Transverse colon (tissue), 4 donors: ENCODE results near the gene VMP1. TPM values are rescaled to one million over a fixed set of nuclear protein-coding genes. Genes with fewer than 3 reads are reported as not detected.
"Not testable (repeated sequence)": the region's sequence is repeated elsewhere in the genome, so short reads cannot be mapped to it uniquely, and the experiment has no call there.

Source experiments
- DNase-seq: peaks from one replicate; pipeline ENCODE4 v3.0.0-alpha.2; 2019
- H3K27ac ChIP-seq, 4 donors: fragments of 200-600 bp; sonication (generic); 2 replicates each; pipeline ENCODE4 v1.5.1; 2016 to 2018; ENCODE audit warnings: inconsistent platforms in 4 of 4
- H3K27me3 ChIP-seq: fragments of 200-600 bp; sonication (generic); 2 replicates; pipeline ENCODE4 v1.5.1; 2017; ENCODE audit warnings: inconsistent platforms
- H3K36me3 ChIP-seq, 4 donors: fragments of 200-600 bp; sonication (generic); 2 replicates each; pipeline ENCODE4 v1.5.1; 2017 to 2019; ENCODE audit warnings: inconsistent platforms in 4 of 4
- H3K4me1 ChIP-seq, 4 donors: fragments of 200-600 bp; sonication (generic); 2 replicates each; pipeline ENCODE4 v1.5.1; 2017 to 2020; ENCODE audit warnings: inconsistent platforms in 4 of 4
- H3K4me3 ChIP-seq, 4 donors: fragments of 200-600 bp; sonication (generic); 1 replicate in 1 of 4; 2 replicates in 3 of 4; pipeline versions ENCODE4 v1.5.1 to v1.6.1; 2017 to 2019; ENCODE audit warnings: inconsistent platforms in 4 of 4
- H3K9me3 ChIP-seq, 2 donors: fragments of 200-600 bp; sonication (generic); 2 replicates each; pipeline ENCODE4 v1.5.1; 2017 to 2019; ENCODE audit warnings: inconsistent platforms in 2 of 2
- CTCF ChIP-seq, 5 experiments: fragments of 200-600 bp in 3 of 5; fragments of 450-650 bp in 2 of 5; sonication (generic) in 3 of 5; IDR thresholded peaks; 1 replicate in 2 of 5; 2 replicates in 3 of 5; pipeline ENCODE4 v1.5.1; 2016 to 2017; ENCODE audit warnings: antibody characterized with exemption in 5 of 5, inconsistent platforms in 3 of 5, mild to moderate bottlenecking in 2 of 5, moderate library complexity in 1 of 5
- EP300 ChIP-seq: sonication (generic); formaldehyde crosslinking; IDR thresholded peaks from one replicate; pipeline ENCODE4 v1.6.1; 2017; ENCODE audit warnings: antibody characterized with exemption, low read depth
- POLR2A ChIP-seq: fragments of 450-650 bp; IDR thresholded peaks from one replicate; pipeline ENCODE4 v1.6.1; 2016; ENCODE audit warnings: antibody characterized with exemption, mild to moderate bottlenecking, moderate library complexity
- POLR2AphosphoS5 ChIP-seq, 3 donors: sonication (generic); formaldehyde crosslinking; IDR thresholded peaks; one replicate each; pipeline ENCODE4 v1.6.1; 2016; ENCODE audit warnings: antibody characterized with exemption in 3 of 3
- WGBS, 2 donors: methylation state at CpG; one replicate each; pipeline ENCODE4 v1.1.5; 2018; ENCODE audit warnings: low coverage in 1 of 2; 5-methylcytosine and 5-hydroxymethylcytosine counted together
- in situ Hi-C, 4 donors: fragments of 200-750 bp; cut with MboI; loops; one replicate each; pipeline versions ENCODE4 v1.15.0 to v1.15.1; 2017; ENCODE audit warnings: low sequenced_read_pairs in 3 of 4, low pct_ligation_motif_present in 1 of 4, low pct_unique_long_range_greater_than_20kb in 1 of 4
- intact Hi-C: fragments of 100-400 bp; cut with DNase I; formaldehyde crosslinking; loops from one replicate; pipeline ENCODE4 v1.15.1; 2023; ENCODE audit warnings: low total_unique reads
- total RNA-seq, 4 donors: library from RNA; depleted of rRNA; stranded (reverse); fragments of >200 nt; gene quantifications; one replicate each; pipeline ENCODE4 v1.1.0, GENCODE V29; 2016

The VMP1 gene
- total RNA-seq, 4 donors from 2014 or later, result 136 to 547 (median 339) TPM

- in situ Hi-C loops, result no loop called here
- no peak for DNase-seq
- no peaks in the 10 kb centered on the region for H3K27me3 ChIP-seq
- peaks cover 0 to 13% (median 0%) of the 10 kb centered on the region in 4 donors for H3K36me3 ChIP-seq
- TF ChIP-seq POLR2AphosphoS5 (IDR thresholded peaks at IDR 0.05) (no peak), POLR2A (no peak), CTCF (IDR thresholded peaks at IDR 0.05) (no peak)
- H3K9me3 ChIP-seq, result no peaks in the 10 kb centered on the region
- 56 to 74% methylated on average over 3 of the region's 3 CpGs for WGBS, 2 donors
- intact Hi-C loops, result no loop called here
- H3K27ac ChIP-seq, result no peak overlapping the region
- peaks cover 0 to 8% (median 4%) of the 10 kb centered on the region in 4 donors for H3K4me1 ChIP-seq
- H3K4me3 ChIP-seq, result no peak overlapping the region
These were observed 156.2 kb downstream of the VMP1 start for GRCh38 chr17:59863616-59864015.

GRCh38 chr17:59869941-59870218, 162.4 kb downstream of the VMP1 start:
- no peak for DNase-seq
- Histone ChIP-seq H3K27ac (no peak overlapping the region), H3K36me3 (peaks cover 0 to 13% (median 3%) of the 10 kb centered on the region in 4 donors), H3K4me1 (no peaks in the 10 kb centered on the region), H3K4me3 (no peak overlapping the region), H3K9me3 (no peaks in the 10 kb centered on the region), H3K27me3 (no peaks in the 10 kb centered on the region)
- 67 to 73% methylated on average over 1 of the region's 1 CpG for WGBS, 2 donors
- in situ Hi-C loops, result no loop called here
- no peak for TF ChIP-seq EP300
- no peak for TF ChIP-seq POLR2A
- no peak for TF ChIP-seq POLR2AphosphoS5 (IDR thresholded peaks at IDR 0.05)
- TF ChIP-seq CTCF (IDR thresholded peaks at IDR 0.05), result no peak
- intact Hi-C loops, result no loop called here

GRCh38 chr17:59870482-59870881, 163.0 kb downstream of the VMP1 start:
- H3K27ac ChIP-seq, result no peak overlapping the region
- intact Hi-C loops, result no loop called here
- in situ Hi-C loops, result no loop called here
- H3K27me3 ChIP-seq, result no peaks in the 10 kb centered on the region
- no peaks in the 10 kb centered on the region for H3K9me3 ChIP-seq
- DNase-seq, result no peak
- H3K4me3 ChIP-seq, result no peak overlapping the region
- H3K4me1 ChIP-seq, result no peaks in the 10 kb centered on the region
- H3K36me3 ChIP-seq, result peaks cover 0 to 16% (median 5%) of the 10 kb centered on the region in 4 donors
- TF ChIP-seq EP300 (no peak), POLR2A (no peak), CTCF (IDR thresholded peaks at IDR 0.05) (no peak), POLR2AphosphoS5 (IDR thresholded peaks at IDR 0.05) (no peak)
- 86 to 87% methylated on average over 8 of the region's 8 CpGs for WGBS, 2 donors

GRCh38 chr17:59872351-59872750, 164.9 kb downstream of the VMP1 start:
- in situ Hi-C loops (no loop called here), intact Hi-C loops (no loop called here)
- Histone ChIP-seq H3K36me3 (peaks cover 0 to 22% (median 9%) of the 10 kb centered on the region in 4 donors), H3K9me3 (no peaks in the 10 kb centered on the region), H3K4me3 (no peak overlapping the region), H3K27me3 (no peaks in the 10 kb centered on the region), H3K27ac (no peak overlapping the region), H3K4me1 (no peaks in the 10 kb centered on the region)
- no peak for TF ChIP-seq EP300
- no peak for TF ChIP-seq POLR2A
- no peak for TF ChIP-seq CTCF (IDR thresholded peaks at IDR 0.05)
- TF ChIP-seq POLR2AphosphoS5 (IDR thresholded peaks at IDR 0.05), result no peak
- DNase-seq, result no peak

- H3K36me3 ChIP-seq, result peaks cover 0 to 32% (median 12%) of the 10 kb centered on the region in 4 donors
- in situ Hi-C loops, intact Hi-C loops, H3K9me3 ChIP-seq, DNase-seq, H3K4me3 ChIP-seq, H3K27ac ChIP-seq, H3K4me1 ChIP-seq, H3K27me3 ChIP-seq: not testable (repeated sequence)
- 95% methylated on average over 8 of the region's 8 CpGs; no CpG with 5 or more reads in 1 of the 2 donors for WGBS, 2 donors
These were observed 166.0 kb downstream of the VMP1 start for GRCh38 chr17:59873414-59873813.
